ENCODE measurements around the gene IL34.

IL34 gene

DNA sequence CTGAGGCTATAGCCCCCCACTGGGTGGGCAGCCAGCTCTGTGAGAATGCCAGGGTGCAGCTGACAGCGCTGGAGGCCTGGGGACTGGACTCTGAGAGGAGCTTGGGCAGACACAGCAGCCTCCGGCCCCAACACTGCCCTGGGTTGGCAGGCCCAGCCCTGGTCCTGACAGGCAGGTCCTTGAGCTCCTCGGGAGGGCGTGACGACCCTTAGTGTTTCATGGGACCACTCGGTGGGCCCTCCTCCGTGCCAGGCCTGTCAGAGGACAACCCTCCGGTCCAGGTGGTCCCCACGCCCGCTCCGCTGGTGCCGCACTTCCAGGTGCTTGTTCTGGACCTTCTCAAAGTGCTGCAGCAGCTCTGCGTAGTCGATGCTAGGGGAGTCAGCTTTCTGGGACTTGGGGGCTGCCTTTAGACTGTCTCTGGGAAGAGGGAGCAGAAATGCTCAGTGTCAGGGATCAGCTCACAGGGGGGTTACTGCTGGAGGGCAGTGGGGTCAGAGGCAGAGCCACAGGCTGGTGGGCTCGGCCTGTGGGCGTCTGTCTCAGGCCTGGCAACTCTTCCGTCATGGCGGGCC lies 41.4 kb downstream of the IL34 start:
- no peak for DNase-seq (ENCODE audit: low read depth in 2 of 2)

DNA sequence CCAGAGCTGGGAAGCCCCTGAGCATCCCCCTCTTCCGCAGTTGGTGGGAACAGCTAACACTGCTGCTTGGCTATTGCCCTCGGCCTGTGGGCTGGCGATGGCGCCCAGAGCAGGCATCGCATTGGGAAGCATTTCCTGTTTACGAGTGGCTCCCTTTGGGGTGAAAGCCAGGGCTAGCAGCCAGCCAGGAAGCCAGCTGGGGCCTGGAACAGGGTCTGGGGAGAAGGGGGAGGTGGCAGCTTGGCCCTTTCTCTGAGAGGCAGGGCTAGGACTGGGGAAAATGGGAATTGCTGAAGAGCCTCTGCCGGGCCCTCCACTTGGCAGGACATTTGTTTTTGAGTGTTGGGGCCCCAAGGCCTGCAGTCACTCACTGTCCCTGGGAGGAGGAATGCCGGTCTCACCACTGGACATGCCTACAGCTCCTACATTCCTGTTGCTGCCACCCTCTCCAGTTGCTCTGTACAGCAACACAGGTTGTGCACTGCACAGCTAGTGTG lies 41.9 kb downstream of the IL34 start:
- DNase-seq (ENCODE audit: low read depth in 2 of 2), result no peak

DNA sequence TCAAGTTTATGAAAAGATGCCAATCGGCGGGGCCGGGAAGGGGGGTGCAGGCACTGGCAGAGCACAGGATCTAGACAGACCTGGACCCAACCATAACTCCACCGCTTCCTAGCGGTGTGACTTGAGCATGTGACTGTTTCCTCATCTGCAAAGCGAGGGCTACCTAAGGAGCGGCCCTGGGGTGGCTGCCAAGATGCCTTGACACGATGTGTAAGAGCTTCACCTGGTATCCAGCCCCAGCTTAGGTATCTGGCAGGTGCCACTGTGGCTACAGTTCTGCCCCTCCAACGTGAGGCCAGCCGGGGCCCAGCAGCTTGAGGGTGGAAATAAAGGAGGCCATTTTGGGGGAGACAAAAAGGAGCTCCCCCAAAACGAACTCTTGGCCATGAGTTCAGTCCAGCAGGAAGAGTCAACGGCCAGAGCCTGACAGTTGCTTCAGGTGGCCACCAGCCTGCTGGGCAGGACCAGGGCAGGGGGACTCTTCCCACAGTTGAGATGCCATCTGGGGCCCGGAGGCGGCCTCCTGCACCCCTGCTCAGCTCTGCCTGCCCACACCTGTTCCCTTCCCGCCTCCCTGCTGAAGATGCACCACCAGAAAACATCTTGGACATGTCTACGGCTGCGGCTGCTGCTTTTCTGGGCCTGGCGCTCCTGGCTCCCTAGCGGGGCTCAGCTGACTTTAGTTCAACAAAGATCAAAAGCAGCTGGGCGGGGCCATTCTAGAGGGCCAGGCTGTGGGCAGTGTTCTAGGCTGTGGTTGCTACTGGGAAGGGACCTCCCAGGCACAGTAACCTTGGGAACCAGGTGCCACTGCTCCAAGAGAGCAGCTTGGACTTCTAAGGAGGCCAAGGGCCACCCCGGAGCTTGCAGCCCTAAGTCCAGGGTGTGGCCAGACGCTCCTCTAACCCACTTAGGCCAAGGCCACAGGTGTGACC lies 42.9 kb downstream of the IL34 start:
- DNase-seq (ENCODE audit: low read depth in 2 of 2), result no peak

DNA sequence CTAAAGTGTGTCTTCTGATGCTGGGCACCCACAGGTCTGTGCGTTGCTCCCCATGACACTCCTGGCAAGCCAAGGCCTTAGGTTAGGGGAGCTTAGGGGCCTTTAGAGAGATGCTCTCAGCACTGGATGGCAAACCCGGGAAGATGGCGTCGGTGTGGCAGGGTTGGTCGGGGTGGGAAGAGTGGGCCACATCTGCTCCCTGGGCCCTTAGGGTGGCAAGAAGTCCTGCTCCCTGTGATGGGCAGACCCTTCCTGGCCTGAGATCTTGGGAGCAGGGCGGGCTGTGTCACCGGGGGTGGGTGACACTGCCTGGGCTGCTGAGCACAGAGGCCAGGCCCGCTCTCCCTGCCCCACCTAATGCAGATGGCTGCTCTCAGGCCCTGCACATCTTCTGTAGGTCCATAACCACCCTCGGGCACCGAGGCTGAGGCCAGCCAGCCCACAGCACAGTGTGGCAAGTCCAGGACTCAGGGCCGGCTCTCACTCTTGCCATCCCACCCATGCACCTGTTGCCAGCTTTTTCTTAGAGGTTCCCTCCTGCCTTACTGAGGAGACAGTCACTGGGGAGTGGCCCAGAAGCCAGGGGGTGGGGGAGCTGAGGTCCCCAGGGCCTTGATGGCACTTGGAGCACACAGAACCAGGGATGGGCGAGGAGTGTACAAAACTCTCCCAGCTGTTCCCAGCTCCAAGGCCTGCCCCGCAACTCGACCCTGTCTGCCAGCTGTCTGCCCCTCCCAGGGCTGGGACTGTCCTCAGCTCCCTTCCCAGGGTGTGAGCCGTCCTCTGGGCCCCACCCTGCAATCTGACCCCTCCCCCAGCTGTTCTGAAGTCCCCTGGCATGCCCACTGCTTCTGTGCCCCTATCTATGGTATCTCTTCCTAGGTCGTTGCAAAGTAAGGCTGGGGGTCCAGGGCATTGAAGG lies 43.9 kb downstream of the IL34 start:
- no peak for DNase-seq (ENCODE audit: low read depth in 2 of 2)

GRCh38 chr16:70691223-70692129 lies 45.1 kb downstream of the IL34 start:
- DNase-seq (ENCODE audit: low read depth in 2 of 2), result no peak

DNA sequence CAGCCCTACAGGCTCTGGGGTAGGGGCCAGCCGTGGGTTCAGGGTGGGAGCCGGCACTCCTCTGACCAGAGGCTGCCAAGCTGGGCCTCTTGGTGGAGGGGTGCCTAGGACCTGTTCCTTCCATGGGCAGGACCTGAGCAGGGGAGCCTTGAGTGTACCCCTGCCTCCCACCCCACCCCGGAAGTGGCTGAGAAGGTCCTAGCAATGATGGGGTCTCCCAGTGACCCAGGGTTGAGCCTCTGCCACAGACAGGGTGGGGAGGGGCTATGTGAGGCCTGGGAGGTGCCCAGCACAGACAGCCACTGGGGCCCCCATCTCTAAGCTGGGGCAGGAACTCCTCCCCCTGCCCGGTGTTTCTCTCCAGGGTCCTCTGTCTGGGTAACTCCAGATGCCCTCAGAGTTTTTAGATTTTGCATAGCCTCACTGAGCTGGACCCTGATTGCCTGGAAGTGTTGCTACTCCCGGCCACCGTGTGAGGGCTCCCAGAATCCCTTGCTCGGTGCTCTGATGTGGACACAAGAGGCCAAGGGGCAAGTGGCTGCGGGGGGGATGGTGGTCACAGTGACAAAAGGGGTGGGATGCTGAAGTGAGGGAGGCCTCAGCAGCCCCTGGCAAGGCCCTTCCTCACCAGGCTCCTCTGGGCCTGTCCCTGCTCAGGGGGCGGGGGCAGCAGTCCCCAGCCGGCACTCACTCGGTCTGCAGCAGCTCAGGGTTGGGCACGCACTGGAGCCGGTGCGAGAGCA lies 45.9 kb downstream of the IL34 start:
- DNase-seq (ENCODE audit: low read depth in 2 of 2), result no peak

GRCh38 chr16:70692873-70693671 lies 46.7 kb downstream of the IL34 start:
- DNase-seq (ENCODE audit: low read depth in 2 of 2), result no peak

GRCh38 chr16:70694088-70694867 lies 47.9 kb downstream of the IL34 start:
- no peak for DNase-seq (ENCODE audit: low read depth in 2 of 2)

DNA sequence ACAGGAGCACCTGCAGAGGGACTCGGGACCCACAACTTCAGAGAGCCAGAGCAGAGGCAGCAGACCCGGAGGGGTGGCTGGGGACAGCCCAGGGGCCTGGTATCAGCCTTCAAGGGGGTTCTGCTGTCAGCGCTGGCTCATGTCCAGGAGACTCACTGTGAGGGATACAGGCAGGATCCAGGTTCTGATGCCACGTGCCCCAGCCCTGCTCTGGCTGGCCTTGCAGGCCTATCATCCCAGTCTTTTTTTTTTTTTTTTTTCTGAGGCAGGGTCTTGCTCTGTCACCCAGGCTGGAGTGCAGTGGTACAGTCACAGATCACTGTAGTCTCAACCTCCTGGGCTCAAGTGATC lies 48.5 kb downstream of the IL34 start:
- DNase-seq (ENCODE audit: low read depth in 2 of 2), result no peak

DNA sequence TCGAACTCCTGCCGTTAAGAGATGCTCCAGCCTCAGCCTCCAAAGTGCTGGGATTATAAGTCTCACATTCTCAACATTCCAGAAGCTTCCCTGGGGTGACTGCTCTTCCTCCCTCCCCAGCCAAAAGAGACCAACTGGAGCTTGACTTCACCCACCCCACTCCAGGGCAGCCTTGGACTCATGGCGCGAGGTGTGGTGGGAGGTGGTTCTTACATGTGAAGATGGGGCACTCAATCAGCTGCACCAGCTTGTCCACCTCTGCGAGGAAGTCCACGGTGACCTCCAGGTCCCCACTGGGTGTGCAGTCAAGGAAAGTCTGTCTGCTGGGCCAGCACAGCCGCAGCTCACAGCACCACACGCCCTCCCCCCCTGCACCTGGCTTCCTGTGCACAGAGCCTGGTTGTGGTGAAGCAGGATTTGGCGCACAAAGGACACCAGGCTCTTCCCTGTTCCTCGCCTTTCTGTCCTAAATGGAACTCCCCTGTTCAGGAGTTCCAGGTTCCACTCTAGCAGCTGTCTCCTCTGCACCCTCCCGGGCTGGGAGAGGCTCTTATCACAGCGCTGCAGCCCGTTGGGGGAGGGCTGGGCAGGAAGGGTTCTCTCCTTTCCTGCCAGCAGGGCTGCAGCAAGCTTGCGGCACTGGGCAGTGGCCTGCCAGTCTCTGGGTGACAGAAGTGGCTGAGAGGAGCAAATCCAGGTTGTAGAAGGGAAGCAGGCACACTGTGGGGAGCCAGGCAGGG lies 49.1 kb downstream of the IL34 start:
- DNase-seq (ENCODE audit: low read depth in 2 of 2), result no peak

DNA sequence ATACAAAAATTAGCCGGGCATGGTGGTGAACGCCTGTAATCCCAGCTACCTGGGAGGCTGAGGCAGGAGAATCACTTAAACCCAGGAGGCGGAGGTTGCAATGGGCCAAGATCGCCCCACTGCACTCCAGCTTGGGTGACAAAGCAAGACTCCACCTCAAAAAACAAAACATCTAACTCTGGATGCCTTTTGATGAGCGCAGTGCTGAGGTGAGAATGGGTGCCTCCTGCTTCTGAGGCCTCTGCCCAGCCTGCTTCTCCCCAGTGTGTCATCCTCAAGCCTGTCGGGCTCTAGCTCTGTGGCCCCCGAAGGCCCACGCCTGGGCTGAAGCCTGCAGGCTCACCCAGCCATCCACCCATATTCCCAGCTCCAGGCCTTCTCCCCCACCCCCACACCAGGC lies 50.0 kb downstream of the IL34 start:
- no peak for DNase-seq (ENCODE audit: low read depth in 2 of 2)

GRCh38 chr16:70696952-70697593 lies 50.7 kb downstream of the IL34 start:
- no peak for DNase-seq (ENCODE audit: low read depth in 2 of 2)

- no peak for DNase-seq (ENCODE audit: low read depth in 2 of 2)
These were observed 51.3 kb downstream of the IL34 start for GRCh38 chr16:70697594-70698170.

DNA sequence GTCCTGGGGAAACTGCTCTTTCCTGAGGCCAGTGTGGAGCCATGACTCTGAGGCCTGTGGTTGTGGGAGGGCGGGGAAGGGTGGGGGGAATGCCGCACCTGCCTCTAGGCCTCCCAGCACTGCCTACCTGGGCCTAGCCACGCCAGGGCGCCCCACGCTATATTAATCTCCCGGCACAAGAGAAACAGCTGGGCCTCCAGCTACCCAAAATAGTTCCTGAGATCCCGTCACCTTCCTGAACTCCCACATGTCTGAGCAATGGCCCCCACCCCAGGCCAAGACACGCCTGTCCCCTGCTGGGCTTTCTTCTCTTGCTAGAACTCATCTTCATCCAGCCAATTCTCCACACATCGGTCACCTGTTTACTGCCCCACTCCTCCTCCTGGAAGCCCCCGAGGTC lies 52.5 kb downstream of the IL34 start:
- DNase-seq (ENCODE audit: low read depth in 2 of 2), result no peak

DNA sequence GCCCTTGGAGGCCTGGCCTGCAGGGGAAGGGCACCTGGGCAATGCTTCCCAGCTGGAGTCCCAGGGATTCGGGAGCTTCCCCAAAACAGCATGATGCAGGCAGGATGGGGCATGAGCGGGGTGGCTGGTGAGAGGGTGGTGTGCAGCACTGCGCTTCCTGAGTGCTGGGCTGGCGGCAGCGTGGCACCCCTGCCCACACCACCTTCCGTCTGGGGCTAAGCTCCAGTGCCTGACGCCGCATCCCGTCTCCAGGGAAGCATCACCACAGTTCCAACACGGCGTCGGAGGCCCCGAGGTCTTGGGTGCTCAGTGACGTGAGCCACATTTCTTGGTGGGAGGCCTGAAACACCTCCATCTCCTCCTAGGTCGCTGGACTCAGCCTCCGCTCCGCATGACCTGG lies 53.3 kb downstream of the IL34 start:
- DNase-seq (ENCODE audit: low read depth in 2 of 2), result no peak

- no peak for DNase-seq (ENCODE audit: low read depth in 2 of 2)
These were observed 54.0 kb downstream of the IL34 start for GRCh38 chr16:70700101-70701020.
